ENCODE data around the gene MZB1.

- TF ChIP-seq POLR2A (IDR thresholded peaks at IDR 0.05), result no peak
- TF ChIP-seq CTCF (IDR thresholded peaks at IDR 0.05), result no peak
- no peak for TF ChIP-seq EP300 (IDR thresholded peaks at IDR 0.05)
Observed at GRCh38 chr5:139419226-139420192, 29.8 kb upstream of the MZB1 start.
